ENCODE data around the gene M1AP. TPM values are rescaled to one million over a fixed set of nuclear protein-coding genes. Genes with fewer than 3 reads are reported as not detected.

The M1AP gene
- total and polyA plus RNA-seq, 9 of the 15 experiments (the other 6 are each of a cell fraction or from before 2014, with no cell fraction given) = 0.06 to 0.33 (median 0.11) TPM; not detected in 4

DNA sequence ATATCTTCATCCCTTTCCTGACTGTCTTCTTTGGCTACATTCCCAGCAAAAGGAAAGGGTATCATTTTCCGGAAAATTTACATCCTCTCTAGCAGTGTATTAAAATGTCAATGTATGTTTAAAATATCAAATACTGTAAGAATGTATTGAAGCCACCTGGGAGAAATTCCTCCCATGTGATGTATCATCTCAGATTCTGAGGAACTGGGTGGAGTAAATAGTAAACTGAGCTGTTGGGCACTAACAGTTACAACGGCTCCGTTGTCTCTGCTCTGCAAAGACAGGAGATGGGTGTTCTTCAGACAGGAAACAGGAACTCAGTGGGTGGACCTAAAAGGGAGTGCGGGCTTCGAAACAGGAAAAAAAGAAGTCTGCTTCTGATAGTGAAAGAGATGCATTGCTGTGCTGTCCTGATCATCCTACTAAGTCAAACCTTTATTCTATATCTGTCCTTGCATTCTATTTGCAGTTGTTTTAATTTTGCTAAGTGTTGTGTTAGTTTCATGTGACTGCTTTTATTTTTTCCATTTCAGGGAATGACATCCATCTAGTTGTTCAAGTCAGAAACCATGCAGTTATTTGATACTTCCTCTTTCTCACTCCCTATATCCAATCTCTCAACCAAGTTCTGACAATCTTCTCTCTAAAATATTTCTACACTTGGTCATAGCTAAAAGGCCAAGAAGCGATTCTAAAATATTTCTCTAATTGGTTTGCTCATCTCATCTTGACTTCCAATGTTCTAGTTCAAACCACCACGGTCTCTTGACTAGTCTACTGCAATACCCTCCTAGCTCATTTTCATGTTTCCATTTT is 74.2 kb downstream of the M1AP start (continued):
- TF ChIP-seq NR0B1 (IDR thresholded peaks at IDR 0.05; ENCODE audit: partially characterized antibody) (no peak), NFIX (CRISPR knock-in tag; IDR thresholded peaks at IDR 0.05; ENCODE audit: low read depth) (no peak), ZKSCAN3 (CRISPR knock-in tag; IDR thresholded peaks at IDR 0.05) (no peak), POLR2G (IDR thresholded peaks at IDR 0.05; ENCODE audit: low read depth, low read length) (no peak), ATF7 (IDR thresholded peaks at IDR 0.05) (peak; percentile 27; the same call in 1 of the 2 replicates), NFE2 (IDR thresholded peaks at IDR 0.05; ENCODE audit: low read depth) (no peak), ZNF778 (CRISPR knock-in tag; IDR thresholded peaks at IDR 0.05) (no peak), ZNF740 (CRISPR knock-in tag; IDR thresholded peaks at IDR 0.05) (no peak), ZNF740 (tag; IDR thresholded peaks at IDR 0.05) (no peak), NFIC (IDR thresholded peaks at IDR 0.05) (no peak), IRF1 (CRISPR knock-in tag; IDR thresholded peaks at IDR 0.05; ENCODE audit: borderline replicate concordance) (no peak), MTF1 (CRISPR knock-in tag; IDR thresholded peaks at IDR 0.05; ENCODE audit: borderline replicate concordance) (no peak), CGGBP1 (CRISPR knock-in tag; IDR thresholded peaks at IDR 0.05) (no peak), FIP1L1 (IDR thresholded peaks at IDR 0.05; ENCODE audit: low read depth, low read length, poor library complexity, severe bottlenecking) (no peak), NCOA2 (IDR thresholded peaks at IDR 0.05; ENCODE audit: partially characterized antibody in 2 of 2) (no peak), SRSF1 (IDR thresholded peaks at IDR 0.05; ENCODE audit: low read depth, low read length) (no peak), ZSCAN32 (CRISPR knock-in tag; IDR thresholded peaks at IDR 0.05) (no peak), MED1 (CRISPR knock-in tag; IDR thresholded peaks at IDR 0.05; ENCODE audit: borderline replicate concordance) (no peak), HNRNPK (IDR thresholded peaks at IDR 0.05; ENCODE audit: low read depth, low read length, poor library complexity, severe bottlenecking) (no peak), CCNT2 (IDR thresholded peaks at IDR 0.05; ENCODE audit: borderline replicate concordance, extremely low read depth, insufficient read length, low read depth, low read length) (peak; percentile 13), RBM39 (optimal IDR thresholded peaks at IDR 0.05; ENCODE audit: low read depth, low read length) (no peak)
- TF ChIP-seq, protein P1, sequence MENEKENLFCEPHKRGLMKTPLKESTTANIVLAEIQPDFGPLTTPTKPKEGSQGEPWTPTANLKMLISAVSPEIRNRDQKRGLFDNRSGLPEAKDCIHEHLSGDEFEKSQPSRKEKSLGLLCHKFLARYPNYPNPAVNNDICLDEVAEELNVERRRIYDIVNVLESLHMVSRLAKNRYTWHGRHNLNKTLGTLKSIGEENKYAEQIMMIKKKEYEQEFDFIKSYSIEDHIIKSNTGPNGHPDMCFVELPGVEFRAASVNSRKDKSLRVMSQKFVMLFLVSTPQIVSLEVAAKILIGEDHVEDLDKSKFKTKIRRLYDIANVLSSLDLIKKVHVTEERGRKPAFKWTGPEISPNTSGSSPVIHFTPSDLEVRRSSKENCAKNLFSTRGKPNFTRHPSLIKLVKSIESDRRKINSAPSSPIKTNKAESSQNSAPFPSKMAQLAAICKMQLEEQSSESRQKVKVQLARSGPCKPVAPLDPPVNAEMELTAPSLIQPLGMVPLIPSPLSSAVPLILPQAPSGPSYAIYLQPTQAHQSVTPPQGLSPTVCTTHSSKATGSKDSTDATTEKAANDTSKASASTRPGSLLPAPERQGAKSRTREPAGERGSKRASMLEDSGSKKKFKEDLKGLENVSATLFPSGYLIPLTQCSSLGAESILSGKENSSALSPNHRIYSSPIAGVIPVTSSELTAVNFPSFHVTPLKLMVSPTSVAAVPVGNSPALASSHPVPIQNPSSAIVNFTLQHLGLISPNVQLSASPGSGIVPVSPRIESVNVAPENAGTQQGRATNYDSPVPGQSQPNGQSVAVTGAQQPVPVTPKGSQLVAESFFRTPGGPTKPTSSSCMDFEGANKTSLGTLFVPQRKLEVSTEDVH (IDR thresholded peaks at IDR 0.05; ENCODE audit: low read depth, partially characterized antibody) = peak; percentile 63
